GM19372 (cell line): ENCODE data around the gene MOSPD2.

Experiments used
- ATAC-seq: cut with Tn5 transposase; IDR thresholded peaks from one replicate; pipeline ENCODE4 v1.9.1; 2021; ENCODE audit warnings: mild to moderate bottlenecking, low read depth, moderate library complexity; ENCODE audit not compliant: unreplicated experiment

The MOSPD2 gene

GRCh38 chrX:14964500-14964899 lies 91.3 kb downstream of the MOSPD2 start:
- no peak for ATAC-seq
